HG03442 (cell line): ENCODE data around the gene ARL13A.
"Not testable (repeated sequence)": the region's sequence is repeated elsewhere in the genome, so short reads cannot be mapped to it uniquely, and the experiment has no call there.

Source experiments
- ATAC-seq: cut with Tn5 transposase; IDR thresholded peaks from one replicate; pipeline ENCODE4 v1.9.1; 2021; ENCODE audit warnings: mild to moderate bottlenecking, moderate library complexity; ENCODE audit not compliant: unreplicated experiment

ARL13A gene

GRCh38 chrX:100969408-100969807 lies at the start of gene ARL13A:
TSS of gene ARL13A (plus strand) at chrX:100969708. CDS start at chrX:100973690, 3,982 bp downstream.
- no peak for ATAC-seq

- ATAC-seq = no peak
Measured at GRCh38 chrX:100924375-100924774, 45.1 kb upstream of the ARL13A start.

GRCh38 chrX:100926453-100926852 lies 43.1 kb upstream of the ARL13A start:
- ATAC-seq = no peak

- peak; percentile 52 for ATAC-seq
Measured at GRCh38 chrX:100928660-100929613, 40.6 kb upstream of the ARL13A start, which contains the start of gene XKRX. TSS of gene XKRX (minus strand) at chrX:100928917. CDS start at chrX:100928304, 613 bp downstream.

GRCh38 chrX:100931218-100931924 lies 38.1 kb upstream of the ARL13A start:
- peak; percentile 83 for ATAC-seq

GRCh38 chrX:100931925-100932285 lies 37.6 kb upstream of the ARL13A start:
- ATAC-seq = peak; percentile 10

GRCh38 chrX:100935767-100936166 lies 33.7 kb upstream of the ARL13A start:
- ATAC-seq = no peak

- ATAC-seq = no peak
Measured at GRCh38 chrX:100939333-100939732, 30.2 kb upstream of the ARL13A start.

GRCh38 chrX:100944601-100945000 lies 24.9 kb upstream of the ARL13A start:
- no peak for ATAC-seq

- ATAC-seq = no peak
Measured at GRCh38 chrX:100946299-100946927, 23.1 kb upstream of the ARL13A start.

- no peak for ATAC-seq
Measured at GRCh38 chrX:100948557-100948956, 21.0 kb upstream of the ARL13A start.

GRCh38 chrX:100962811-100963210 lies 6.7 kb upstream of the ARL13A start:
- ATAC-seq = no peak

GRCh38 chrX:100964362-100964761 lies 5.1 kb upstream of the ARL13A start:
- no peak for ATAC-seq

GRCh38 chrX:100969936-100970335 lies 428 bp downstream of the ARL13A start:
- ATAC-seq = no peak

GRCh38 chrX:100973411-100973810 lies 3.9 kb downstream of the ARL13A start:
- no peak for ATAC-seq

- no peak for ATAC-seq
Measured at GRCh38 chrX:100975212-100975611, 5.7 kb downstream of the ARL13A start.

- ATAC-seq = no peak
Measured at GRCh38 chrX:100976211-100976610, 6.7 kb downstream of the ARL13A start.

GRCh38 chrX:100979881-100980607 lies 10.5 kb downstream of the ARL13A start:
- no peak for ATAC-seq

- no peak for ATAC-seq
Measured at GRCh38 chrX:100980608-100981497, 11.3 kb downstream of the ARL13A start.

GRCh38 chrX:100981498-100981845 lies 12.0 kb downstream of the ARL13A start:
- not testable (repeated sequence) for ATAC-seq
